HG02678 (cell line): ENCODE measurements around the gene ATP9A.

ENCODE experiments used
- ATAC-seq: cut with Tn5 transposase; IDR thresholded peaks from one replicate; pipeline ENCODE4 v1.9.1; 2021; ENCODE audit warnings: mild to moderate bottlenecking, moderate library complexity; ENCODE audit not compliant: unreplicated experiment

ATP9A gene

GRCh38 chr20:51610111-51610510 lies 158.1 kb downstream of the ATP9A start:
- ATAC-seq = no peak

GRCh38 chr20:51609251-51609650 lies 158.9 kb downstream of the ATP9A start:
- no peak for ATAC-seq

- no peak for ATAC-seq
Measured at GRCh38 chr20:51608061-51608460, 160.1 kb downstream of the ATP9A start.

GRCh38 chr20:51607170-51607569 lies 161.0 kb downstream of the ATP9A start:
- no peak for ATAC-seq

- no peak for ATAC-seq
Measured at GRCh38 chr20:51604851-51605250, 163.3 kb downstream of the ATP9A start.

GRCh38 chr20:51602131-51602530 lies 166.1 kb downstream of the ATP9A start:
- ATAC-seq = no peak

- ATAC-seq = no peak
Measured at GRCh38 chr20:51600950-51601349, 167.2 kb downstream of the ATP9A start.

GRCh38 chr20:51600016-51600420 lies 168.2 kb downstream of the ATP9A start:
- ATAC-seq = no peak

GRCh38 chr20:51598556-51598955 lies 169.6 kb downstream of the ATP9A start:
- no peak for ATAC-seq

- ATAC-seq = no peak
Measured at GRCh38 chr20:51597389-51598231, 170.6 kb downstream of the ATP9A start.

GRCh38 chr20:51596668-51597388 lies 171.4 kb downstream of the ATP9A start:
- ATAC-seq = no peak

- no peak for ATAC-seq
Measured at GRCh38 chr20:51595744-51596143, 172.4 kb downstream of the ATP9A start.

- ATAC-seq = peak; percentile 91
Measured at GRCh38 chr20:51595058-51595532, 173.1 kb downstream of the ATP9A start.

- ATAC-seq = no peak
Measured at GRCh38 chr20:51594236-51595057, 173.7 kb downstream of the ATP9A start.

- ATAC-seq = no peak
Measured at GRCh38 chr20:51593584-51593983, 174.6 kb downstream of the ATP9A start.

GRCh38 chr20:51592564-51592963 lies 175.6 kb downstream of the ATP9A start:
- no peak for ATAC-seq

GRCh38 chr20:51591871-51592270 lies 176.3 kb downstream of the ATP9A start:
- ATAC-seq = no peak

- no peak for ATAC-seq
Measured at GRCh38 chr20:51588762-51589161, 179.4 kb downstream of the ATP9A start.

GRCh38 chr20:51587145-51587544 lies 181.0 kb downstream of the ATP9A start:
- no peak for ATAC-seq

GRCh38 chr20:51586005-51586440 lies 182.2 kb downstream of the ATP9A start:
- no peak for ATAC-seq

- ATAC-seq = no peak
Measured at GRCh38 chr20:51585148-51585547, 183.0 kb downstream of the ATP9A start.
